ENCODE results near the gene SLC16A13. TPM values are rescaled to one million over a fixed set of nuclear protein-coding genes. Genes with fewer than 3 reads are reported as not detected.

The SLC16A13 gene
- total RNA-seq, 1 experiment from 2014 or later = 8.7 TPM

DNA sequence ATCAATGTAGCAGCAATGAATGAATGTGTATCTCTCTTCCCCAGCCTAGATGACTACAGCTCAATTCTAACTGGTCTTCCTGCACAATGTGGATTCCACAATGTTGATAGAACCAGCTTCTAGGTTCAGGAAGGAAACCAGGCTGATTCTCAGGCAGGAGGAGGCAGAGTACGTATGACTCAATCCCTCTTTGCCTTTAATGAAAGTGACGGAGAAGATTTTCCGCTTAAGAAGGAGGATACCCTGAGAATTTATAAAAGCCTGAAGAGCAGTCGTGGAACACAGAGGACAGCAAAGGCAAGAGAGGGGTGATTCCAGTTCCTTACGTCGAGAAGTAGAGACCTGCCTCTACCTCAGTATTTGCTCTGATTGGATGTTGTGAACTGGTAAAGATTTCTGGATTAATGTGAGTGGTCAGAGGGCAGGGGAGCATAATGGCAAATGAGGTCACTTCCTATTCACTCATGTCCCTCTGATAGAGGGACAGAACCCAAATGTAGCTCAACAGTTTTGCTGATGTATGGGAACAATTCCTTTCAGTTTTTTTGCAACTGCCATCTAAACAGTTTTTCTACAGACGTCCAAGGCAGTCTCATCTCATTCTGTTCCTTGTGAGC, 23.1 kb downstream of the SLC16A13 start:
- intact Hi-C loops (cut with micrococcal nuclease; ENCODE audit: unreplicated experiment) = no loop called here
- ChIA-PET CTCF (no interaction called here), POLR2A (no interaction called here)
- H3K9me3 ChIP-seq = no peaks in the 10 kb centered on the region
- TF ChIP-seq, protein P1, sequence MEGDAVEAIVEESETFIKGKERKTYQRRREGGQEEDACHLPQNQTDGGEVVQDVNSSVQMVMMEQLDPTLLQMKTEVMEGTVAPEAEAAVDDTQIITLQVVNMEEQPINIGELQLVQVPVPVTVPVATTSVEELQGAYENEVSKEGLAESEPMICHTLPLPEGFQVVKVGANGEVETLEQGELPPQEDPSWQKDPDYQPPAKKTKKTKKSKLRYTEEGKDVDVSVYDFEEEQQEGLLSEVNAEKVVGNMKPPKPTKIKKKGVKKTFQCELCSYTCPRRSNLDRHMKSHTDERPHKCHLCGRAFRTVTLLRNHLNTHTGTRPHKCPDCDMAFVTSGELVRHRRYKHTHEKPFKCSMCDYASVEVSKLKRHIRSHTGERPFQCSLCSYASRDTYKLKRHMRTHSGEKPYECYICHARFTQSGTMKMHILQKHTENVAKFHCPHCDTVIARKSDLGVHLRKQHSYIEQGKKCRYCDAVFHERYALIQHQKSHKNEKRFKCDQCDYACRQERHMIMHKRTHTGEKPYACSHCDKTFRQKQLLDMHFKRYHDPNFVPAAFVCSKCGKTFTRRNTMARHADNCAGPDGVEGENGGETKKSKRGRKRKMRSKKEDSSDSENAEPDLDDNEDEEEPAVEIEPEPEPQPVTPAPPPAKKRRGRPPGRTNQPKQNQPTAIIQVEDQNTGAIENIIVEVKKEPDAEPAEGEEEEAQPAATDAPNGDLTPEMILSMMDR (IDR thresholded peaks at IDR 0.05; ENCODE audit: insufficient read depth in 1 of 2, low read depth in 1 of 2, low read length in 1 of 2, severe bottlenecking in 1 of 2, unreplicated experiment in 1 of 2) = no peak
- H3K36me3 ChIP-seq (ENCODE audit: control insufficient read depth, insufficient read depth, low read length) = no peaks in the 10 kb centered on the region
- Mint-ChIP-seq H3K4me3 (ENCODE audit: unreplicated experiment) (no peak overlapping the region), H3K27me3 (ENCODE audit: insufficient read depth, unreplicated experiment) (no peaks in the 10 kb centered on the region), H3K9me3 (ENCODE audit: unreplicated experiment) (no peaks in the 10 kb centered on the region), H3K4me1 (ENCODE audit: low read depth, unreplicated experiment) (peaks cover 15% of the 10 kb centered on the region), H3K27ac (ENCODE audit: unreplicated experiment) (no peak overlapping the region), H3K36me3 (ENCODE audit: insufficient read depth, unreplicated experiment) (no peaks in the 10 kb centered on the region)
- H3K27me3 ChIP-seq (replicated peaks; ENCODE audit: control insufficient read depth, insufficient read depth, low read length) = no peaks in the 10 kb centered on the region
- H3K4me1 ChIP-seq = no peaks in the 10 kb centered on the region
- no peak overlapping the region for H3K4me3 ChIP-seq (ENCODE audit: low read depth, low read length)
- DNase-seq = no peak
- BruUV-seq (replicated peaks) = no TSS peak

GRCh38 chr17:7060165-7060891, 24.5 kb downstream of the SLC16A13 start:
- BruUV-seq (replicated peaks) = no TSS peak
- ChIA-PET CTCF (no interaction called here), POLR2A (no interaction called here)
- no peaks in the 10 kb centered on the region for H3K36me3 ChIP-seq (ENCODE audit: control insufficient read depth, insufficient read depth, low read length)
- Mint-ChIP-seq H3K27me3 (ENCODE audit: insufficient read depth, unreplicated experiment) (no peaks in the 10 kb centered on the region), H3K27ac (ENCODE audit: unreplicated experiment) (no peak overlapping the region), H3K4me1 (ENCODE audit: low read depth, unreplicated experiment) (peaks cover 12% of the 10 kb centered on the region), H3K36me3 (ENCODE audit: insufficient read depth, unreplicated experiment) (no peaks in the 10 kb centered on the region), H3K9me3 (ENCODE audit: unreplicated experiment) (no peaks in the 10 kb centered on the region), H3K4me3 (ENCODE audit: unreplicated experiment) (no peak overlapping the region)
- no peak for DNase-seq
- H3K9me3 ChIP-seq = no peaks in the 10 kb centered on the region
- intact Hi-C loops (cut with micrococcal nuclease; ENCODE audit: unreplicated experiment) = no loop called here
- no peak overlapping the region for H3K4me3 ChIP-seq (ENCODE audit: low read depth, low read length)
- H3K4me1 ChIP-seq = no peaks in the 10 kb centered on the region
- H3K27me3 ChIP-seq (replicated peaks; ENCODE audit: control insufficient read depth, insufficient read depth, low read length) = no peaks in the 10 kb centered on the region
- TF ChIP-seq, protein P1 (IDR thresholded peaks at IDR 0.05; ENCODE audit: insufficient read depth in 1 of 2, low read depth in 1 of 2, low read length in 1 of 2, severe bottlenecking in 1 of 2, unreplicated experiment in 1 of 2) = no peak

DNA sequence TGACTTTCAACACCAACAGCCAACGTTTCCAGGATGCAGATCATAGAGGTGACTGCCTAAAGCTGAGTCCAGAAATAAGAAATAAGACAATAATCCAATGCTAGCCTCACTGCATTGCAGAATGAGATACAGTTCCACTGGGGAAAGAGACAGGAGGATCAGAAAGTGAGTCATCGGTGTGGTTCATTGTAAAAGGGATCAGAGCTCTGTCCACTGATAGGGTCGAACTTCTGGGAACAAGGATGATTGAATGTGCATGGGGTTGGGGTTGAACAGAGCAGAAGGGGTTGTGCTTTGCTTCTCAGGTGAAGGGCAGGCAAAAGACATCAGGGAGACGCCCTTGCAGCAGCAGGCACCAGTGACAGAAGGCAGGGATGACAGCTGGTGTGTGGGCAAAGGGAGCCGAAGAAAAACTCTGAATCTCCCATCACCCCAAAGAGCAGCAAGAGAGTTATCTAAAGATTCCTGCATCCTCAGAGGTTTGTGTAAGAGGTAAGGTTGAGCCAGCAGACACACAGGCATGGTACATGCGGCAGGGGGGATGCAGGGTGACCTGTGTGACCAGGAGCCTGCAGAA, 27.8 kb downstream of the SLC16A13 start:
- no peak overlapping the region for H3K27ac Mint-ChIP-seq (ENCODE audit: unreplicated experiment)

More for the DNA sequence above, 27.8 kb downstream of the SLC16A13 start:
- no peaks in the 10 kb centered on the region for H3K4me1 ChIP-seq
- no peaks in the 10 kb centered on the region for H3K36me3 ChIP-seq (ENCODE audit: control insufficient read depth, insufficient read depth, low read length)
- H3K4me3 ChIP-seq (ENCODE audit: low read depth, low read length) = no peak overlapping the region
- H3K27me3 ChIP-seq (replicated peaks; ENCODE audit: control insufficient read depth, insufficient read depth, low read length) = no peaks in the 10 kb centered on the region
- H3K9me3 ChIP-seq = no peaks in the 10 kb centered on the region
- ChIA-PET POLR2A (no interaction called here), CTCF (no interaction called here)
- H3K27me3 Mint-ChIP-seq (ENCODE audit: insufficient read depth, unreplicated experiment) = no peaks in the 10 kb centered on the region
- peaks cover 12% of the 10 kb centered on the region for H3K4me1 Mint-ChIP-seq (ENCODE audit: low read depth, unreplicated experiment)
- no peaks in the 10 kb centered on the region for H3K36me3 Mint-ChIP-seq (ENCODE audit: insufficient read depth, unreplicated experiment)
- intact Hi-C loops (cut with micrococcal nuclease; ENCODE audit: unreplicated experiment) = no loop called here
- H3K4me3 Mint-ChIP-seq (ENCODE audit: unreplicated experiment) = no peak overlapping the region
- peaks cover 8% of the 10 kb centered on the region for H3K9me3 Mint-ChIP-seq (ENCODE audit: unreplicated experiment)
- no peak for DNase-seq
- TF ChIP-seq, protein P1 (IDR thresholded peaks at IDR 0.05; ENCODE audit: insufficient read depth in 1 of 2, low read depth in 1 of 2, low read length in 1 of 2, severe bottlenecking in 1 of 2, unreplicated experiment in 1 of 2) = no peak
- no TSS peak for BruUV-seq (replicated peaks)

Measured in Caco-2 (cell line).